Measurements from ENCODE around the gene CHL1. TPM values are rescaled to one million over a fixed set of nuclear protein-coding genes. Genes with fewer than 3 reads are reported as not detected.
"Not testable (repeated sequence)": the region's sequence is repeated elsewhere in the genome, so short reads cannot be mapped to it uniquely, and the experiment has no call there.

CHL1 gene
- total RNA-seq, 1 experiment from 2014 or later, result 5.5 TPM

GRCh38 chr3:366253-366652 lies 169.7 kb downstream of the CHL1 start:
- DNase-seq (ENCODE audit: low spot score); in situ Hi-C loops (cut with HindIII; ENCODE audit: low sequenced_read_pairs): not testable (repeated sequence)

- DNase-seq (ENCODE audit: low spot score), result no peak
- in situ Hi-C loops (cut with HindIII; ENCODE audit: low sequenced_read_pairs), result no loop called here
These were observed 176.7 kb downstream of the CHL1 start for GRCh38 chr3:373193-373779.

GRCh38 chr3:374459-374858 lies 177.9 kb downstream of the CHL1 start:
- DNase-seq (ENCODE audit: low spot score), result no peak
- in situ Hi-C loops (cut with HindIII; ENCODE audit: low sequenced_read_pairs), result no loop called here

GRCh38 chr3:377158-377561 lies 180.6 kb downstream of the CHL1 start:
- in situ Hi-C loops (cut with HindIII; ENCODE audit: low sequenced_read_pairs), result no loop called here
- peak; percentile 45 for DNase-seq (ENCODE audit: low spot score)

GRCh38 chr3:380801-381200 lies 184.2 kb downstream of the CHL1 start:
- DNase-seq (ENCODE audit: low spot score), result no peak

GRCh38 chr3:385151-385550 lies 188.6 kb downstream of the CHL1 start:
- in situ Hi-C loops (cut with HindIII; ENCODE audit: low sequenced_read_pairs), result no loop called here
- DNase-seq (ENCODE audit: low spot score), result no peak

More at GRCh38 chr3:380801-381200, 184.2 kb downstream of the CHL1 start:
- in situ Hi-C loops (cut with HindIII; ENCODE audit: low sequenced_read_pairs), result no loop called here

- in situ Hi-C loops (cut with HindIII; ENCODE audit: low sequenced_read_pairs), result no loop called here
- DNase-seq (ENCODE audit: low spot score), result no peak
These were observed 198.2 kb downstream of the CHL1 start for GRCh38 chr3:394775-395174.

GRCh38 chr3:396293-396692 lies 199.7 kb downstream of the CHL1 start:
- no peak for DNase-seq (ENCODE audit: low spot score)
- in situ Hi-C loops (cut with HindIII; ENCODE audit: low sequenced_read_pairs), result no loop called here

- in situ Hi-C loops (cut with HindIII; ENCODE audit: low sequenced_read_pairs), result no loop called here
- no peak for DNase-seq (ENCODE audit: low spot score)
These were observed 203.1 kb downstream of the CHL1 start for GRCh38 chr3:399647-400046.

GRCh38 chr3:403826-404225 lies 207.3 kb downstream of the CHL1 start:
- no peak for DNase-seq (ENCODE audit: low spot score)
- in situ Hi-C loops (cut with HindIII; ENCODE audit: low sequenced_read_pairs), result no loop called here

- no peak for DNase-seq (ENCODE audit: low spot score)
- in situ Hi-C loops (cut with HindIII; ENCODE audit: low sequenced_read_pairs), result no loop called here
These were observed 212.4 kb downstream of the CHL1 start for GRCh38 chr3:409011-409410.

- no peak for DNase-seq (ENCODE audit: low spot score)
- in situ Hi-C loops (cut with HindIII; ENCODE audit: low sequenced_read_pairs), result no loop called here
These were observed 214.7 kb downstream of the CHL1 start for GRCh38 chr3:411226-411625.

GRCh38 chr3:414063-414462 lies 217.5 kb downstream of the CHL1 start:
- in situ Hi-C loops (cut with HindIII; ENCODE audit: low sequenced_read_pairs), result no loop called here
- peak; percentile 42 for DNase-seq (ENCODE audit: low spot score)

GRCh38 chr3:418239-418929 lies 221.8 kb downstream of the CHL1 start:
- in situ Hi-C loops (cut with HindIII; ENCODE audit: low sequenced_read_pairs), result no loop called here
- DNase-seq (ENCODE audit: low spot score), result no peak

- no peak for DNase-seq (ENCODE audit: low spot score)
- in situ Hi-C loops (cut with HindIII; ENCODE audit: low sequenced_read_pairs), result no loop called here
These were observed 224.0 kb downstream of the CHL1 start for GRCh38 chr3:420584-420983.

- peak; percentile 79 for DNase-seq (ENCODE audit: low spot score)
These were observed 228.5 kb downstream of the CHL1 start for GRCh38 chr3:425079-425478.

GRCh38 chr3:426072-426471 lies 229.5 kb downstream of the CHL1 start:
- no peak for DNase-seq (ENCODE audit: low spot score)
- in situ Hi-C loops (cut with HindIII; ENCODE audit: low sequenced_read_pairs), result no loop called here

More at GRCh38 chr3:425079-425478, 228.5 kb downstream of the CHL1 start:
- in situ Hi-C loops (cut with HindIII; ENCODE audit: low sequenced_read_pairs), result no loop called here

GRCh38 chr3:427128-427527 lies 230.6 kb downstream of the CHL1 start:
- in situ Hi-C loops (cut with HindIII; ENCODE audit: low sequenced_read_pairs), result no loop called here
- no peak for DNase-seq (ENCODE audit: low spot score)

GRCh38 chr3:430186-430585 lies 233.6 kb downstream of the CHL1 start:
- no peak for DNase-seq (ENCODE audit: low spot score)
- in situ Hi-C loops (cut with HindIII; ENCODE audit: low sequenced_read_pairs), result no loop called here

- in situ Hi-C loops (cut with HindIII; ENCODE audit: low sequenced_read_pairs), result no loop called here
- no peak for DNase-seq (ENCODE audit: low spot score)
These were observed 238.6 kb downstream of the CHL1 start for GRCh38 chr3:435161-435560.

GRCh38 chr3:436053-436452 lies 239.5 kb downstream of the CHL1 start:
- DNase-seq (ENCODE audit: low spot score), result no peak
- in situ Hi-C loops (cut with HindIII; ENCODE audit: low sequenced_read_pairs), result no loop called here

Measured in G401 (cell line).